Ectodermal cell (in vitro differentiated cells): ENCODE results near the gene VWA3B.
"Not testable (repeated sequence)": the region's sequence is repeated elsewhere in the genome, so short reads cannot be mapped to it uniquely, and the experiment has no call there.

Experiments
- H3K27ac ChIP-seq: 2 replicates; pipeline ENCODE4 v1.7.0; 2013; ENCODE audit warnings: mild to moderate bottlenecking, low read depth, low read length; ENCODE audit not compliant: insufficient read depth, poor library complexity, severe bottlenecking
- H3K27me3 ChIP-seq: 2 replicates; pipeline ENCODE4 v1.7.0; 2013; ENCODE audit warnings: mild to moderate bottlenecking, low read length; ENCODE audit not compliant: insufficient read depth, control insufficient read depth, poor library complexity, severe bottlenecking
- H3K36me3 ChIP-seq: one replicate; pipeline ENCODE4 v1.7.0; 2013; ENCODE audit warnings: low read length; ENCODE audit not compliant: control insufficient read depth, insufficient read depth
- H3K4me1 ChIP-seq: one replicate; pipeline ENCODE4 v1.7.0; 2013; ENCODE audit warnings: low read length; ENCODE audit not compliant: control insufficient read depth, insufficient read depth
- H3K4me3 ChIP-seq: 2 replicates; pipeline ENCODE4 v1.7.0; 2013; ENCODE audit warnings: low read depth, low read length, control low read depth; ENCODE audit not compliant: insufficient read depth
- H3K9me3 ChIP-seq: 2 replicates; pipeline ENCODE4 v1.7.0; 2013; ENCODE audit warnings: mild to moderate bottlenecking, low read length, moderate library complexity; ENCODE audit not compliant: control insufficient read depth
- WGBS, 2 experiments: methylation state at CpG; one replicate each; pipeline ENCODE4 v1.1.7; 2013; ENCODE audit warnings: missing lambda C conversion rate in 2 of 2; 5-methylcytosine and 5-hydroxymethylcytosine counted together

VWA3B gene

GRCh38 chr2:98127229-98127989 lies 40.4 kb downstream of the VWA3B start:
- Histone ChIP-seq H3K9me3 (no peaks in the 10 kb centered on the region), H3K36me3 (no peaks in the 10 kb centered on the region), H3K27me3 (no peaks in the 10 kb centered on the region), H3K4me1 (no peaks in the 10 kb centered on the region), H3K4me3 (no peak overlapping the region), H3K27ac (no peak overlapping the region)
- WGBS, 2 experiments: 94% methylated on average over 14 to 15 of the region's 15 CpGs

GRCh38 chr2:98128556-98129109 lies 41.7 kb downstream of the VWA3B start:
- Histone ChIP-seq H3K9me3 (no peaks in the 10 kb centered on the region), H3K27ac (no peak overlapping the region), H3K27me3 (no peaks in the 10 kb centered on the region), H3K4me1 (no peaks in the 10 kb centered on the region), H3K36me3 (no peaks in the 10 kb centered on the region), H3K4me3 (no peak overlapping the region)
- 65 to 66% methylated on average over 7 of the region's 7 CpGs for WGBS, 2 experiments

- H3K4me1 ChIP-seq, H3K4me3 ChIP-seq, H3K36me3 ChIP-seq, H3K27me3 ChIP-seq, H3K27ac ChIP-seq, H3K9me3 ChIP-seq: not testable (repeated sequence)
- WGBS, 2 experiments: 73 to 74% methylated on average over 5 of the region's 5 CpGs
Measured at GRCh38 chr2:98130073-98130472, 43.1 kb downstream of the VWA3B start.

GRCh38 chr2:98134172-98135005 lies 47.4 kb downstream of the VWA3B start:
- no peaks in the 10 kb centered on the region for H3K36me3 ChIP-seq
- 53 to 57% methylated on average over 11 of the region's 12 CpGs for WGBS, 2 experiments

GRCh38 chr2:98137196-98137595 lies 50.2 kb downstream of the VWA3B start:
- H3K4me3 ChIP-seq: no peak overlapping the region
- H3K4me1 ChIP-seq: peaks cover 2% of the 10 kb centered on the region
- H3K36me3 ChIP-seq: no peaks in the 10 kb centered on the region
- H3K9me3 ChIP-seq: no peaks in the 10 kb centered on the region
- H3K27ac ChIP-seq: no peak overlapping the region
- no peaks in the 10 kb centered on the region for H3K27me3 ChIP-seq

More at GRCh38 chr2:98134172-98135005, 47.4 kb downstream of the VWA3B start:
- Histone ChIP-seq H3K9me3 (no peaks in the 10 kb centered on the region), H3K4me3 (no peak overlapping the region), H3K27me3 (no peaks in the 10 kb centered on the region), H3K4me1 (no peaks in the 10 kb centered on the region), H3K27ac (no peak overlapping the region)

- not testable (repeated sequence) for H3K4me1 ChIP-seq, H3K4me3 ChIP-seq, H3K27ac ChIP-seq, H3K9me3 ChIP-seq, H3K36me3 ChIP-seq, H3K27me3 ChIP-seq
- 95% methylated on average over 28 of the region's 28 CpGs for WGBS, 2 experiments
Measured at GRCh38 chr2:98138978-98139377, 52.0 kb downstream of the VWA3B start.

- Histone ChIP-seq H3K9me3 (no peaks in the 10 kb centered on the region), H3K27me3 (no peaks in the 10 kb centered on the region)
- 90 to 92% methylated on average over 5 of the region's 5 CpGs for WGBS, 2 experiments
Measured at GRCh38 chr2:98140210-98140609, 53.2 kb downstream of the VWA3B start.

GRCh38 chr2:98142106-98142791 lies 55.3 kb downstream of the VWA3B start:
- Histone ChIP-seq H3K27ac (no peak overlapping the region), H3K9me3 (no peaks in the 10 kb centered on the region), H3K36me3 (no peaks in the 10 kb centered on the region), H3K4me3 (no peak overlapping the region), H3K27me3 (no peaks in the 10 kb centered on the region), H3K4me1 (peaks cover 5% of the 10 kb centered on the region)
- 44 to 50% methylated on average over 6 of the region's 6 CpGs for WGBS, 2 experiments

More at GRCh38 chr2:98140210-98140609, 53.2 kb downstream of the VWA3B start:
- H3K36me3 ChIP-seq: no peaks in the 10 kb centered on the region
- H3K4me3 ChIP-seq: no peak overlapping the region
- H3K27ac ChIP-seq: no peak overlapping the region
- H3K4me1 ChIP-seq: peaks cover 5% of the 10 kb centered on the region

GRCh38 chr2:98145070-98145469 lies 58.1 kb downstream of the VWA3B start:
- Histone ChIP-seq H3K36me3 (no peaks in the 10 kb centered on the region), H3K27ac (no peak overlapping the region)
- 94 to 97% methylated on average over 3 of the region's 3 CpGs for WGBS, 2 experiments

GRCh38 chr2:98147900-98148299 lies 60.9 kb downstream of the VWA3B start:
- H3K27ac ChIP-seq, H3K4me1 ChIP-seq, H3K36me3 ChIP-seq, H3K27me3 ChIP-seq, H3K9me3 ChIP-seq, H3K4me3 ChIP-seq: not testable (repeated sequence)
- 83 to 96% methylated on average over 1 of the region's 1 CpG for WGBS, 2 experiments

More at GRCh38 chr2:98145070-98145469, 58.1 kb downstream of the VWA3B start:
- H3K4me1 ChIP-seq: peaks cover 5% of the 10 kb centered on the region
- H3K4me3 ChIP-seq: no peak overlapping the region
- H3K27me3 ChIP-seq: no peaks in the 10 kb centered on the region
- no peaks in the 10 kb centered on the region for H3K9me3 ChIP-seq
